Measurements from ENCODE around the gene STRN4. TPM values are rescaled to one million over a fixed set of nuclear protein-coding genes. Genes with fewer than 3 reads are reported as not detected.

The STRN4 gene
- total RNA-seq, 2 experiments from 2014 or later = 68.0 to 115 TPM

GRCh38 chr19:46755853-46756543 lies 9.7 kb upstream of the STRN4 start:
- no TSS peak for BruUV-seq (replicated peaks)
- intact Hi-C loops (cut with micrococcal nuclease; ENCODE audit: unreplicated experiment) = loop anchor here (5.0 kb wide), 2 partner anchors 66 to 236 kb away; no protein-coding TSS in a partner anchor
- TF ChIP-seq EZH2phosphoT487 (IDR thresholded peaks at IDR 0.05; ENCODE audit: borderline replicate concordance, low read depth, low read length) (no peak), CTCF (conservative IDR thresholded peaks at IDR 0.05; ENCODE audit: low read length) (no peak)
- Histone ChIP-seq H4K20me1 (ENCODE audit: insufficient read depth, low read length) (no peaks in the 10 kb centered on the region), H3K4me2 (ENCODE audit: low read length) (no peak overlapping the region), H3K9me2 (ENCODE audit: insufficient read depth, low read length) (no peaks in the 10 kb centered on the region), H3K4me1 (ENCODE audit: insufficient read depth, low read length, poor library complexity, severe bottlenecking) (peaks cover 11% of the 10 kb centered on the region), H3K9me3 (ENCODE audit: low read length) (no peaks in the 10 kb centered on the region), H3K79me2 (ENCODE audit: insufficient read depth, low read depth, low read length) (no peaks in the 10 kb centered on the region), H3K36me3 (ENCODE audit: insufficient read depth, low read length) (peaks cover 15% of the 10 kb centered on the region; the same call in 1 of the 2 replicates), H2AFZ (ENCODE audit: low read length) (no peak overlapping the region), H3K4me3 (ENCODE audit: low read depth, low read length, poor library complexity, severe bottlenecking) (no peak overlapping the region), H3K27ac (ENCODE audit: low read depth, low read length, poor library complexity, severe bottlenecking) (no peak overlapping the region)
- DNase-seq (ENCODE audit: low spot score) = no peak
- ChIA-PET POLR2A (no interaction called here), CTCF (ENCODE audit: unreplicated experiment) (interaction anchor here (0.6 kb wide), 1 partner anchor 235 kb away, joined by 3 read pairs; no protein-coding TSS in a partner anchor)

GRCh38 chr19:46755077-46755852 lies 9.0 kb upstream of the STRN4 start:
- Histone ChIP-seq H3K27ac (ENCODE audit: low read depth, low read length, poor library complexity, severe bottlenecking) (no peak overlapping the region), H4K20me1 (ENCODE audit: insufficient read depth, low read length) (no peaks in the 10 kb centered on the region), H2AFZ (ENCODE audit: low read length) (no peak overlapping the region), H3K9me2 (ENCODE audit: insufficient read depth, low read length) (no peaks in the 10 kb centered on the region), H3K79me2 (ENCODE audit: insufficient read depth, low read depth, low read length) (no peaks in the 10 kb centered on the region), H3K4me3 (ENCODE audit: low read depth, low read length, poor library complexity, severe bottlenecking) (no peak overlapping the region), H3K4me2 (ENCODE audit: low read length) (no peak overlapping the region), H3K4me1 (ENCODE audit: insufficient read depth, low read length, poor library complexity, severe bottlenecking) (peaks cover 18% of the 10 kb centered on the region), H3K9me3 (ENCODE audit: low read length) (no peaks in the 10 kb centered on the region), H3K36me3 (ENCODE audit: insufficient read depth, low read length) (peaks cover 20% of the 10 kb centered on the region; the same call in 1 of the 2 replicates)
- no peak for DNase-seq (ENCODE audit: low spot score)
- TF ChIP-seq CTCF (conservative IDR thresholded peaks at IDR 0.05; ENCODE audit: low read length) (no peak), EZH2phosphoT487 (IDR thresholded peaks at IDR 0.05; ENCODE audit: borderline replicate concordance, low read depth, low read length) (no peak)
- CTCF ChIA-PET (ENCODE audit: unreplicated experiment) = no interaction called here
- no TSS peak for BruUV-seq (replicated peaks)
- POLR2A ChIA-PET = no interaction called here
- intact Hi-C loops (cut with micrococcal nuclease; ENCODE audit: unreplicated experiment) = loop anchor here (5.0 kb wide), 2 partner anchors 67 to 237 kb away; no protein-coding TSS in a partner anchor

Data from OCI-LY7 (cell line).